Parathyroid adenoma (tissue), 2 donors: ENCODE results near the gene FGGY.
"Not testable (repeated sequence)": the region's sequence is repeated elsewhere in the genome, so short reads cannot be mapped to it uniquely, and the experiment has no call there.

Experiments
- H2AFZ ChIP-seq: fragments of 300-600 bp; sonication (generic); one replicate; pipeline ENCODE4 v1.7.0; 2017; ENCODE audit warnings: antibody characterized with exemption, mild to moderate bottlenecking
- H3K27ac ChIP-seq: fragments of 300-600 bp; sonication (generic); one replicate; pipeline ENCODE4 v1.7.0; 2017
- H3K27me3 ChIP-seq: fragments of 300-600 bp; sonication (generic); one replicate; pipeline ENCODE4 v1.7.0; 2017; ENCODE audit warnings: low read length; ENCODE audit not compliant: control insufficient read depth, insufficient read depth
- H3K36me3 ChIP-seq: fragments of 300-600 bp; sonication (generic); one replicate; pipeline ENCODE4 v1.7.0; 2017; ENCODE audit warnings: low read length; ENCODE audit not compliant: control insufficient read depth, insufficient read depth
- H3K4me1 ChIP-seq: fragments of 300-600 bp; sonication (generic); one replicate; pipeline ENCODE4 v1.7.0; 2017; ENCODE audit warnings: control low read depth
- H3K4me2 ChIP-seq: fragments of 300-600 bp; sonication (generic); one replicate; pipeline ENCODE4 v1.7.0; 2017; ENCODE audit warnings: low read length
- H3K4me3 ChIP-seq: fragments of 300-600 bp; sonication (generic); one replicate; pipeline ENCODE4 v1.7.0; 2017; ENCODE audit warnings: low read depth, low read length
- H3K79me2 ChIP-seq: fragments of 300-600 bp; sonication (generic); one replicate; pipeline ENCODE4 v1.7.0; 2017; ENCODE audit warnings: control low read depth
- H3K9ac ChIP-seq: fragments of 300-600 bp; sonication (generic); one replicate; pipeline ENCODE4 v1.7.0; 2017; ENCODE audit warnings: mild to moderate bottlenecking
- H3K9me3 ChIP-seq: fragments of 300-600 bp; sonication (generic); one replicate; pipeline ENCODE4 v1.7.0; 2017; ENCODE audit warnings: low read length; ENCODE audit not compliant: control insufficient read depth
- CTCF ChIP-seq: fragments of 300-600 bp; sonication (generic); IDR thresholded peaks from one replicate; pipeline ENCODE4 v1.7.0; 2017; ENCODE audit warnings: antibody characterized with exemption, mild to moderate bottlenecking
- donor health status: primary hyperparathyroidism.

FGGY gene

GRCh38 chr1:59645893-59646292, 349.0 kb downstream of the FGGY start:
- Histone ChIP-seq H3K9ac (no peak overlapping the region), H3K4me1 (no peaks in the 10 kb centered on the region), H2AFZ (no peak overlapping the region), H3K27me3 (no peaks in the 10 kb centered on the region), H3K4me3 (no peak overlapping the region), H3K4me2 (no peak overlapping the region), H3K79me2 (no peaks in the 10 kb centered on the region), H3K36me3 (no peaks in the 10 kb centered on the region), H3K9me3 (no peaks in the 10 kb centered on the region), H3K27ac (no peak overlapping the region)
- TF ChIP-seq CTCF: no peak

- not testable (repeated sequence) for H3K9ac ChIP-seq, H3K36me3 ChIP-seq, H3K27me3 ChIP-seq, H2AFZ ChIP-seq, H3K4me2 ChIP-seq, H3K4me1 ChIP-seq, H3K4me3 ChIP-seq, H3K79me2 ChIP-seq, H3K27ac ChIP-seq, H3K9me3 ChIP-seq
Measured at GRCh38 chr1:59653142-59653958, 356.5 kb downstream of the FGGY start.

- no peak for TF ChIP-seq CTCF
- no peak overlapping the region for H3K4me3 ChIP-seq
- H3K79me2 ChIP-seq: no peaks in the 10 kb centered on the region
- H3K9ac ChIP-seq: no peak overlapping the region
- H3K4me2 ChIP-seq: no peak overlapping the region
- no peaks in the 10 kb centered on the region for H3K27me3 ChIP-seq
- no peak overlapping the region for H2AFZ ChIP-seq
- no peaks in the 10 kb centered on the region for H3K4me1 ChIP-seq
- no peaks in the 10 kb centered on the region for H3K36me3 ChIP-seq
- H3K27ac ChIP-seq: no peak overlapping the region
- H3K9me3 ChIP-seq: no peaks in the 10 kb centered on the region
Measured at GRCh38 chr1:59653968-59654367, 357.1 kb downstream of the FGGY start.

GRCh38 chr1:59657873-59658465, 361.1 kb downstream of the FGGY start:
- no peaks in the 10 kb centered on the region for H3K27me3 ChIP-seq
- H3K4me3 ChIP-seq: no peak overlapping the region
- H3K36me3 ChIP-seq: no peaks in the 10 kb centered on the region
- H3K4me2 ChIP-seq: no peak overlapping the region
- no peak overlapping the region for H2AFZ ChIP-seq
- no peaks in the 10 kb centered on the region for H3K9me3 ChIP-seq
- no peak for TF ChIP-seq CTCF
- H3K9ac ChIP-seq: no peak overlapping the region
- no peaks in the 10 kb centered on the region for H3K79me2 ChIP-seq
- no peaks in the 10 kb centered on the region for H3K4me1 ChIP-seq
- no peak overlapping the region for H3K27ac ChIP-seq

- H3K4me2 ChIP-seq: no peak overlapping the region
- no peak for TF ChIP-seq CTCF
Measured at GRCh38 chr1:59664166-59664565, 367.3 kb downstream of the FGGY start.

More at GRCh38 chr1:59664166-59664565, 367.3 kb downstream of the FGGY start:
- H3K27me3 ChIP-seq: no peaks in the 10 kb centered on the region
- no peaks in the 10 kb centered on the region for H3K36me3 ChIP-seq
- H2AFZ ChIP-seq: no peak overlapping the region
- H3K4me1 ChIP-seq: no peaks in the 10 kb centered on the region
- H3K79me2 ChIP-seq: no peaks in the 10 kb centered on the region
- no peak overlapping the region for H3K9ac ChIP-seq
- no peak overlapping the region for H3K4me3 ChIP-seq
- no peaks in the 10 kb centered on the region for H3K9me3 ChIP-seq
- H3K27ac ChIP-seq: no peak overlapping the region
